WTC11 (cell line): Measurements from ENCODE around the gene SGCD. TPM values are rescaled to one million over a fixed set of nuclear protein-coding genes. Genes with fewer than 3 reads are reported as not detected.

ENCODE experiments used
- ATAC-seq: fragments of 200-7000 bp; cut with Tn5 transposase; 2 replicates; pipeline ENCODE4 v1.10.0; 2021; ENCODE audit warnings: mild to moderate bottlenecking, moderate library complexity
- CTCF ChIA-PET: fragments of 300-600 bp; sonication (Branson Sonifier 250); formaldehyde crosslinking; loops from one replicate; lab custom pipeline; 2021; ENCODE audit warnings: antibody characterized with exemption; lab: Charles Lee
- POLR2A ChIA-PET: fragments of 350-600 bp; sonication (Branson Sonifier 250); formaldehyde crosslinking; loops from one replicate; lab custom pipeline; 2021; ENCODE audit warnings: antibody characterized with exemption; lab: Charles Lee
- DNase-seq: peaks from one replicate; pipeline ENCODE4 v3.0.0; 2021; ENCODE audit warnings: low spot score
- H3K27ac Mint-ChIP-seq: 2 replicates; pipeline ENCODE4 v1.8.0; 2021; ENCODE audit warnings: mixed read lengths
- H3K27me3 Mint-ChIP-seq: 2 replicates; pipeline ENCODE4 v1.8.0; 2021; ENCODE audit warnings: low read depth, mild to moderate bottlenecking, moderate library complexity, mixed read lengths
- H3K36me3 Mint-ChIP-seq: 2 replicates; pipeline ENCODE4 v1.8.0; 2021; ENCODE audit warnings: mixed read lengths
- H3K4me1 Mint-ChIP-seq: 2 replicates; pipeline ENCODE4 v1.8.0; 2022; ENCODE audit warnings: mixed read lengths
- H3K4me3 Mint-ChIP-seq: 2 replicates; pipeline ENCODE4 v1.8.0; 2021; ENCODE audit warnings: mild to moderate bottlenecking, moderate library complexity, mixed read lengths
- H3K9me3 Mint-ChIP-seq: 2 replicates; pipeline ENCODE4 v1.8.0; 2021; ENCODE audit warnings: mixed read lengths
- AR ChIP-seq: fragments of 250-450 bp; sonication (Bioruptor Pico); IDR thresholded peaks from 2 replicates; pipeline ENCODE4 v1.9.0; 2021; ENCODE audit warnings: mild to moderate bottlenecking
- ARID4B ChIP-seq: sonication (generic); formaldehyde crosslinking; IDR thresholded peaks from 2 replicates; pipeline ENCODE4 v1.8.0; 2023; ENCODE audit warnings: missing genetic modification reagents, mild to moderate bottlenecking, borderline replicate concordance
- ATF2 ChIP-seq: sonication (generic); formaldehyde crosslinking; IDR thresholded peaks from 2 replicates; pipeline ENCODE4 v1.8.1; 2022; ENCODE audit warnings: low read depth, missing genetic modification reagents, borderline replicate concordance
- ATF3 ChIP-seq: sonication (generic); formaldehyde crosslinking; conservative IDR thresholded peaks from 2 replicates; pipeline ENCODE4 v1.8.1; 2022; ENCODE audit warnings: mild to moderate bottlenecking, missing genetic modification reagents
- CDX4 ChIP-seq: fragments of 250-450 bp; sonication (Bioruptor Pico); IDR thresholded peaks from 2 replicates; pipeline ENCODE4 v1.9.0; 2021; ENCODE audit warnings: moderate library complexity, mild to moderate bottlenecking, inconsistent platforms, borderline replicate concordance
- CREB1 ChIP-seq: sonication (generic); formaldehyde crosslinking; IDR thresholded peaks from 2 replicates; pipeline ENCODE4 v1.8.0; 2023; ENCODE audit warnings: mild to moderate bottlenecking, missing genetic modification reagents
- E2F4 ChIP-seq: sonication (generic); formaldehyde crosslinking; IDR thresholded peaks from 2 replicates; pipeline ENCODE4 v1.8.1; 2022; ENCODE audit warnings: low read depth, mild to moderate bottlenecking, moderate library complexity, missing genetic modification reagents, borderline replicate concordance
- E2F5 ChIP-seq: sonication (generic); formaldehyde crosslinking; IDR thresholded peaks from 2 replicates; pipeline ENCODE4 v1.8.1; 2022; ENCODE audit warnings: mild to moderate bottlenecking, moderate library complexity, missing genetic modification reagents
- ESRRA ChIP-seq: sonication (generic); formaldehyde crosslinking; IDR thresholded peaks from 2 replicates; pipeline ENCODE4 v1.8.1; 2022; ENCODE audit warnings: mild to moderate bottlenecking, missing genetic modification reagents, borderline replicate concordance
- GRHL2 ChIP-seq: fragments of 250-450 bp; sonication (Bioruptor Pico); IDR thresholded peaks from 2 replicates; pipeline ENCODE4 v1.8.0; 2022; ENCODE audit warnings: mild to moderate bottlenecking, moderate library complexity; ENCODE audit not compliant: insufficient replicate concordance, severe bottlenecking
- MYBL2 ChIP-seq: sonication (generic); formaldehyde crosslinking; IDR thresholded peaks from 2 replicates; pipeline ENCODE4 v1.8.1; 2023; ENCODE audit warnings: mild to moderate bottlenecking, moderate library complexity, missing genetic modification reagents
- NR1H2 ChIP-seq: sonication (generic); formaldehyde crosslinking; IDR thresholded peaks from 2 replicates; pipeline ENCODE4 v1.9.0; 2021; ENCODE audit warnings: mild to moderate bottlenecking, moderate library complexity, missing genetic modification reagents
- NR2C2 ChIP-seq: sonication (generic); formaldehyde crosslinking; IDR thresholded peaks from 2 replicates; pipeline ENCODE4 v1.8.0; 2022; ENCODE audit warnings: mild to moderate bottlenecking, missing genetic modification reagents
- NR3C1 ChIP-seq: sonication (generic); formaldehyde crosslinking; conservative IDR thresholded peaks from 2 replicates; pipeline ENCODE4 v1.8.1; 2023; ENCODE audit warnings: low read depth, mild to moderate bottlenecking, missing genetic modification reagents
- PRRX2 ChIP-seq: fragments of 250-450 bp; sonication (Bioruptor Pico); IDR thresholded peaks from 2 replicates; pipeline ENCODE4 v1.8.0; 2021; ENCODE audit warnings: mild to moderate bottlenecking
- SMAD3 ChIP-seq: sonication (generic); formaldehyde crosslinking; IDR thresholded peaks from 2 replicates; pipeline ENCODE4 v1.8.0; 2022; ENCODE audit warnings: missing genetic modification reagents, mild to moderate bottlenecking, borderline replicate concordance
- TCF7 ChIP-seq: sonication (generic); formaldehyde crosslinking; IDR thresholded peaks from 2 replicates; pipeline ENCODE4 v1.8.0; 2022; ENCODE audit warnings: mild to moderate bottlenecking, low read depth, missing genetic modification reagents, moderate library complexity
- ZNF396 ChIP-seq: fragments of 250-450 bp; sonication (Bioruptor Pico); IDR thresholded peaks from 2 replicates; pipeline ENCODE4 v1.8.0; 2021; ENCODE audit warnings: mild to moderate bottlenecking, moderate library complexity, borderline replicate concordance
- ZNF416 ChIP-seq: fragments of 250-450 bp; sonication (Bioruptor Pico); IDR thresholded peaks from 2 replicates; pipeline ENCODE4 v1.9.0; 2021; ENCODE audit warnings: mild to moderate bottlenecking, inconsistent platforms
- ZNF671 ChIP-seq: fragments of 250-450 bp; sonication (Bioruptor Pico); IDR thresholded peaks from 2 replicates; pipeline ENCODE4 v1.8.0; 2021; ENCODE audit warnings: mild to moderate bottlenecking
- total RNA-seq: library from RNA; stranded (reverse); gene quantifications from 3 replicates; pipeline ENCODE4 v1.2.3, GENCODE V29; 2021

Gene SGCD
- total RNA-seq, 1 experiment from 2014 or later, result 0.33 TPM

- TF ChIP-seq E2F5 (CRISPR knock-in tag), result no peak
- no peak for TF ChIP-seq NR1H2 (CRISPR knock-in tag)
- TF ChIP-seq ATF2, result no peak
- no peak for TF ChIP-seq ZNF396 (CRISPR knock-in tag)
Measured at GRCh38 chr5:156427315-156427714, 100.4 kb downstream of the SGCD start (continued).

- no peak overlapping the region for H3K27ac Mint-ChIP-seq
Measured at GRCh38 chr5:156431956-156432829, 105.2 kb downstream of the SGCD start.

GRCh38 chr5:156432830-156433105, 105.8 kb downstream of the SGCD start:
- Mint-ChIP-seq H3K27ac (no peak overlapping the region), H3K36me3 (0 out of 2 replicates have a peak, but pooled peaks cover 3% of the 10 kb centered on the region), H3K27me3 (no peaks in the 10 kb centered on the region), H3K4me1 (peaks cover 18% of the 10 kb centered on the region), H3K4me3 (no peak overlapping the region), H3K9me3 (peaks cover 14% of the 10 kb centered on the region)
- POLR2A ChIA-PET, result no interaction called here
- CTCF ChIA-PET, result interaction anchor here (0.7 to 1.6 kb wide), 5 partner anchors 17 to 392 kb away, joined by 3 to 4 read pairs (median 4); no protein-coding TSS in a partner anchor
- no peak for DNase-seq
- no peak for ATAC-seq
- TF ChIP-seq NR3C1, result no peak
- no peak for TF ChIP-seq TCF7 (CRISPR knock-in tag)
- TF ChIP-seq ESRRA (CRISPR knock-in tag), result no peak
- no peak for TF ChIP-seq AR (CRISPR knock-in tag)
- no peak for TF ChIP-seq ATF3 (CRISPR knock-in tag)
- no peak for TF ChIP-seq PRRX2 (CRISPR knock-in tag)
- TF ChIP-seq GRHL2 (CRISPR knock-in tag), result no peak
- TF ChIP-seq MYBL2 (CRISPR knock-in tag), result no peak
- no peak for TF ChIP-seq ZNF671
- TF ChIP-seq NR1H2 (CRISPR knock-in tag), result no peak
- TF ChIP-seq CDX4 (CRISPR knock-in tag), result no peak
- TF ChIP-seq NR2C2 (CRISPR knock-in tag), result no peak
- no peak for TF ChIP-seq ARID4B
- no peak for TF ChIP-seq ZNF416 (CRISPR knock-in tag)
- no peak for TF ChIP-seq E2F4 (CRISPR knock-in tag)
- no peak for TF ChIP-seq SMAD3 (CRISPR knock-in tag)

More at GRCh38 chr5:156431956-156432829, 105.2 kb downstream of the SGCD start:
- Mint-ChIP-seq H3K4me3 (no peak overlapping the region), H3K9me3 (peaks cover 14% of the 10 kb centered on the region), H3K27me3 (no peaks in the 10 kb centered on the region), H3K36me3 (0 out of 2 replicates have a peak, but pooled peaks cover 3% of the 10 kb centered on the region), H3K4me1 (peaks cover 18% of the 10 kb centered on the region)
- no peak for TF ChIP-seq SMAD3 (CRISPR knock-in tag)
- TF ChIP-seq CREB1, result no peak
- ChIA-PET POLR2A (no interaction called here), CTCF (interaction anchor here (0.7 to 1.6 kb wide), 5 partner anchors 18 to 393 kb away, joined by 3 to 4 read pairs (median 4); no protein-coding TSS in a partner anchor)
- ATAC-seq (peak; percentile 88), DNase-seq (peak; percentile 21)
